GM18505 (cell line): ENCODE measurements around the gene SCUBE3.

Experiments
- ATAC-seq: cut with Tn5 transposase; IDR thresholded peaks from one replicate; pipeline ENCODE4 v1.9.1; 2021; ENCODE audit not compliant: unreplicated experiment
- POLR2A ChIP-seq: IDR thresholded peaks from 4 replicates; pipeline ENCODE4 v1.6.1; 2011; ENCODE audit warnings: borderline replicate concordance; ENCODE audit not compliant: insufficient read depth, insufficient read length; ENCODE audit errors: extremely low read depth

The SCUBE3 gene

GRCh38 chr6:35213824-35214756 lies at the start of gene SCUBE3:
SCUBE3 (plus strand) TSS chr6:35213956; CDS start chr6:35214419, 463 bp downstream.
- ATAC-seq, result no peak

GRCh38 chr6:35164277-35164676 lies 49.5 kb upstream of the SCUBE3 start:
- no peak for TF ChIP-seq POLR2A
- ATAC-seq, result no peak

More at GRCh38 chr6:35213824-35214756, at the start of gene SCUBE3:
- no peak for TF ChIP-seq POLR2A

GRCh38 chr6:35164868-35165267 lies 48.9 kb upstream of the SCUBE3 start:
- ATAC-seq, result no peak
- no peak for TF ChIP-seq POLR2A

- ATAC-seq, result no peak
- no peak for TF ChIP-seq POLR2A
Observed at GRCh38 chr6:35165630-35166071, 48.1 kb upstream of the SCUBE3 start.

- TF ChIP-seq POLR2A, result no peak
- no peak for ATAC-seq
Observed at GRCh38 chr6:35166116-35166515, 47.6 kb upstream of the SCUBE3 start.

- ATAC-seq, result no peak
- no peak for TF ChIP-seq POLR2A
Observed at GRCh38 chr6:35166520-35166919, 47.2 kb upstream of the SCUBE3 start.

GRCh38 chr6:35167505-35167904 lies 46.3 kb upstream of the SCUBE3 start:
- TF ChIP-seq POLR2A, result no peak
- ATAC-seq, result no peak

GRCh38 chr6:35168461-35168861 lies 45.3 kb upstream of the SCUBE3 start:
- no peak for TF ChIP-seq POLR2A
- ATAC-seq, result no peak

GRCh38 chr6:35170166-35170565 lies 43.6 kb upstream of the SCUBE3 start:
- ATAC-seq, result no peak
- TF ChIP-seq POLR2A, result no peak

- no peak for TF ChIP-seq POLR2A
- ATAC-seq, result no peak
Observed at GRCh38 chr6:35170891-35171290, 42.9 kb upstream of the SCUBE3 start.

GRCh38 chr6:35173044-35173426 lies 40.7 kb upstream of the SCUBE3 start:
- ATAC-seq, result no peak
- no peak for TF ChIP-seq POLR2A

GRCh38 chr6:35173427-35174087 lies 40.2 kb upstream of the SCUBE3 start:
- no peak for ATAC-seq
- TF ChIP-seq POLR2A, result no peak

- TF ChIP-seq POLR2A, result no peak
- ATAC-seq, result no peak
Observed at GRCh38 chr6:35174088-35174434, 39.7 kb upstream of the SCUBE3 start.

- TF ChIP-seq POLR2A, result no peak
- no peak for ATAC-seq
Observed at GRCh38 chr6:35174501-35174900, 39.3 kb upstream of the SCUBE3 start.
